ENCODE measurements around the gene RPE65.
"Not testable (repeated sequence)": the region's sequence is repeated elsewhere in the genome, so short reads cannot be mapped to it uniquely, and the experiment has no call there.

RPE65 gene

DNA sequence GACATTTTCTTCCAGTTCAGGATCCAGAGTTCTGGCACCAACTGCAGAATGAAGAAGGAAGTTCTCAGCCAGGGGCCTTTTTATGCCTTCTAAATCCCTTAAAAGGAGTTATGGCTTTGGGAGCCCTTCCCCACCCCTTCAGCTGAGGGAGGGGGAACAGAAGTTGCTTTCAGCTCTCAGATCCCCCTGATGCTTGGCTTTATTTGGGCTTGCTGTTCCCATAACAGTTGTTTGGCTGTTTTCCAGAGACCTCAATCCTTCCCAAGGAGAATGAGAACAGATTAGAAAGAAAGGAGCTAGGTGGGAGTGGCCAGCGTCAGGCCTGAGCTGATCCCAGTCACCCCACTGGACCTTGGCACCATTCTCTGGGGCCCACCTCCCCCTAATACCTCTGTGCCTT is at the start of gene RPE65:
Gene RPE65, minus strand, starts transcription at position 54 of the 400 bp plus-strand sequence. Its CDS starts 49 bp downstream, at position 5.
- no peak within 1 kb of the TSS for H3K4me3 ChIP-seq (ENCODE audit: low read depth, low read length)
- TF ChIP-seq, protein P1, sequence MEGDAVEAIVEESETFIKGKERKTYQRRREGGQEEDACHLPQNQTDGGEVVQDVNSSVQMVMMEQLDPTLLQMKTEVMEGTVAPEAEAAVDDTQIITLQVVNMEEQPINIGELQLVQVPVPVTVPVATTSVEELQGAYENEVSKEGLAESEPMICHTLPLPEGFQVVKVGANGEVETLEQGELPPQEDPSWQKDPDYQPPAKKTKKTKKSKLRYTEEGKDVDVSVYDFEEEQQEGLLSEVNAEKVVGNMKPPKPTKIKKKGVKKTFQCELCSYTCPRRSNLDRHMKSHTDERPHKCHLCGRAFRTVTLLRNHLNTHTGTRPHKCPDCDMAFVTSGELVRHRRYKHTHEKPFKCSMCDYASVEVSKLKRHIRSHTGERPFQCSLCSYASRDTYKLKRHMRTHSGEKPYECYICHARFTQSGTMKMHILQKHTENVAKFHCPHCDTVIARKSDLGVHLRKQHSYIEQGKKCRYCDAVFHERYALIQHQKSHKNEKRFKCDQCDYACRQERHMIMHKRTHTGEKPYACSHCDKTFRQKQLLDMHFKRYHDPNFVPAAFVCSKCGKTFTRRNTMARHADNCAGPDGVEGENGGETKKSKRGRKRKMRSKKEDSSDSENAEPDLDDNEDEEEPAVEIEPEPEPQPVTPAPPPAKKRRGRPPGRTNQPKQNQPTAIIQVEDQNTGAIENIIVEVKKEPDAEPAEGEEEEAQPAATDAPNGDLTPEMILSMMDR (IDR thresholded peaks at IDR 0.05; ENCODE audit: control insufficient read depth, extremely low read depth, insufficient read depth), result no peak
- DNase-seq (ENCODE audit: low read depth), result no peak

- no peak for DNase-seq (ENCODE audit: low read depth)
- TF ChIP-seq, protein P1 (IDR thresholded peaks at IDR 0.05; ENCODE audit: control insufficient read depth, extremely low read depth, insufficient read depth), result no peak
- peak overlapping the region; percentile 57 for H3K4me3 ChIP-seq (ENCODE audit: low read depth, low read length)
Measured at GRCh38 chr1:68497358-68497698, 47.6 kb upstream of the RPE65 start.

GRCh38 chr1:68496680-68497357 is 47.1 kb upstream of the RPE65 start, which contains the start of gene DEPDC1:
Gene DEPDC1, minus strand, starts transcription at chr1:68497082. Its CDS starts 83 bp downstream, at chr1:68496999.
- TF ChIP-seq, protein P1 (IDR thresholded peaks at IDR 0.05; ENCODE audit: control insufficient read depth, extremely low read depth, insufficient read depth), result no peak
- peak; percentile 66 for DNase-seq (ENCODE audit: low read depth)
- H3K4me3 ChIP-seq (ENCODE audit: low read depth, low read length), result peak within 1 kb of the TSS; percentile 57

DNA sequence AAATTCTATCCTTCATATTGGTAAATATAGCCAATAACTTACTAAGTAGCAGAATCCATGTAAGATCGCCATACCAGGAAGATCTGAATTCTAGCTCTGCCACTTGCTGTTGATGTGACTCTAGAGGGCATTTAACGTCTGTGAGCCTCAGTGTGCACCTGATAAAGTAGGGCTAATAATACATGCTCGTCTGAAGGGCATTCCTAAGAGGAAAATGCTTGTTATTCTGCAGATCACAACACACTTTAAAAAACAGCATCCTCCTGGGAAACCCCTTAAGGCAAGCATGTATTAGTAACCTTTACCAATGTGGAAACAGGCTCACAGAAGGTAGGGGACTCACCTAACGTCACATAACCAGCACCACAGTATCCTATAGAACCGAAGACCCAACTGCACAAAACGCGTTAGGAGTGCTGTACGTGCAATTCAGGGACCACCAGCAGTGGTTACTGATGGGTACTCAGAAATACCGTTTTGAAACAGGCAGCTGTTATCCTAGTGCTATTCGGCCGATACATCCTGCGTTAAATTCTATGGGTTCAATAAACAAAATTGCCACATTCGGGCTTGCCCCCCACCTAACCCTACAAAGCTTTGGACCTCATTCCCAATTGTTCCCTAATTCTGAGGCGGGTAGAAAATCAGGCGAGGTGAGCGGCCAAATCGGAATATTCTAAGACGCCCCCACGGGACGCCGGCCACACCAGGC is 46.4 kb upstream of the RPE65 start:
- no peak for DNase-seq (ENCODE audit: low read depth)
- H3K4me3 ChIP-seq (ENCODE audit: low read depth, low read length), result peak overlapping the region; percentile 57
- TF ChIP-seq, protein P1 (IDR thresholded peaks at IDR 0.05; ENCODE audit: control insufficient read depth, extremely low read depth, insufficient read depth), result no peak

DNA sequence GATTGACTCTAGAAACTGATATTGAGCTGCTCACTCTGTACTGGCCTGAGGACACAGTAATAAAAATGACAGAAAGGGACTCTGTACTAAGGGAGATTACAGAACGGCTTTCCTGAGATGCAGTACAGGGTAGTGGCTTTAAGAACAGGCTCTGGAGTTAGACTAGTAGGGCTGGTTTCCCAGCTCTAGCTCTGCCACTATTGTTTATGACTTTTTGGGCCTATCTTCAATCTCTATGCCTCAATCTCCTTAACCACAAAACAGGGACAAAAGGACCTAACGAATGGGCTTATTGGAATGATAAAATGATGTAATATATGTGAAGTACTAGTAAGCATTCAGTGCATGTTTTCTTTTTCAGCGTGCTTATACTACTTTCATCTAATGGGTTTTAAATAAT is 45.8 kb upstream of the RPE65 start:
- H3K4me3 ChIP-seq (ENCODE audit: low read depth, low read length), result peak overlapping the region; percentile 57
- TF ChIP-seq, protein P1 (IDR thresholded peaks at IDR 0.05; ENCODE audit: control insufficient read depth, extremely low read depth, insufficient read depth), result no peak
- DNase-seq (ENCODE audit: low read depth), result no peak

DNA sequence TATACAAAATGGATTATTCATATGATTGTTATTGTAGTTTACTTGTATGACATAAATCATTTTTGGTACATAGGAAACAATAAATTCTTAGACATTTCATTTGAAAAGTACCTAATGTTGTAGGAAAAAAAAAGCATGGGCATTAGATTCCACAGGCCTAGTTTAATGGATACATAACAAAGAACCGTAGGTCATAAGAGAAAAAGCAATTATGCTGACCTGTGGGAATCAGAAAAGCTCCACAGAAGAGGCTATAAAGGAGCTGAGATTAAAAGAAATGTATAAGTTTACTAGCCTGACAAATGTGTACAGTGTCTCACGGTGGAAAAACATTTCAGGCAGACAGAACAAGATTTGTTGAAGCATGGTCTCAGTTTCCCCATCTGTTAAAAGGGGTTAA is 43.4 kb upstream of the RPE65 start:
- no peak for DNase-seq (ENCODE audit: low read depth)
- TF ChIP-seq, protein P1 (IDR thresholded peaks at IDR 0.05; ENCODE audit: control insufficient read depth, extremely low read depth, insufficient read depth), result no peak
- no peak overlapping the region for H3K4me3 ChIP-seq (ENCODE audit: low read depth, low read length)

- DNase-seq (ENCODE audit: low read depth); H3K4me3 ChIP-seq (ENCODE audit: low read depth, low read length): not testable (repeated sequence)
Measured at GRCh38 chr1:68492255-68492654, 42.5 kb upstream of the RPE65 start.

All from LNCaP clone FGC (cell line).